GM19438 (cell line): Measurements from ENCODE around the gene ITGAE.
"Not testable (repeated sequence)": the region's sequence is repeated elsewhere in the genome, so short reads cannot be mapped to it uniquely, and the experiment has no call there.

Experiments used
- ATAC-seq: cut with Tn5 transposase; IDR thresholded peaks from one replicate; pipeline ENCODE4 v1.9.1; 2021; ENCODE audit warnings: low read depth; ENCODE audit not compliant: unreplicated experiment

ITGAE gene

DNA sequence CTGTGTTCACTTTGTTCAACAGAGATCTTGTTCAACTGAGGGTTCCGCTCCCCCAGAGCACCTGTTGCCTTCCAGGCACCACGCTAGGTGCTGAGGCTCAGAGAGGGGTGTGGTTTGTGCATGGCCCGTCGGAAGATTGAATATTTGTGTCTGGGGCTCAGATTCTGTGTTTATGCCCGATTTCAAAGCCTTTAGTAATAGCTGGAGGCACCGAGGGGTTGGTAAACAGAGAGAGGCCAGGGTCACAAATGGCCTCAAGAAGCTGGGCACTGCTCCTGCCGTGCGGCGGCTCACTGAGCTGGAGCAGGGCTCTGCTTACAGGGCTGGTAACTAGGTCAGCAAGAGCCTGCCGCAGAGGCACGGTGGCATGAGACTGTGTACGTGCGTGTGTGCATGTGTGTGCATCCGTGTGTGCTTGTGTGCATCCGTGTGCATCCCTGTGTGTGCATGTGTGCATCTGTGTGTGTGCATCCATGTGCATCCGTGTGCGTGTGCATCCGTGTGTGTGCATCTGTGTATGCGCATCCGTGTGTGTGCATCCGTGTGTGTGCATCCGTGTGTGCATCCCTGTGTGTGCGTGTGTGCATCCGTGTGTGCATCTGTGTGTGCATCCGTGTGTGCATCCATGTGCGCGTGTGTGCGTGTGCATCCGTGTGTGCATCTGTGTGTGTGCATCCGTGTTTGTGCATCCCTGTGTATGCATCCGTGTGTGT is 5.4 kb downstream of the ITGAE start:
- ATAC-seq: no peak

GRCh38 chr17:3794557-3795389 is 6.2 kb downstream of the ITGAE start:
- ATAC-seq: no peak

DNA sequence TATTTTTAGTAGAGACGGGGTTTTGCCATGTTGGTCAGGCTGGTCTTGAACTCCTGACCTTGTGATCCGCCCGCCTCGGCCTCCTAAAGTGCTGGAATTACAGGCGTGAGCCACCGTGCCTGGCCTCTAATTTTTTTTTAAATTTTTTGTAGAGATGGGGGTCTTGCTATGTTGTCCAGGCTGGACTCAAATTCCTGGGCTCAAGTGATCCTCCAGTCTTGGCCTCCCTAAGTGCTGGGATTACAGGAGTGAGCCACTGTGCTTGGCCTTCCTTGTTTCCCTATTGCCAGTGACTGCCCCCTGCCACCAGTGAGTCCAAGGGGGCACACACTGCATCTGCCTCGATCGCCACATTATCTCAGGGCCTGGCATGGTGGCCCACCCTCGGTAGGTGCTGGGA is 6.8 kb downstream of the ITGAE start:
- ATAC-seq: not testable (repeated sequence)

GRCh38 chr17:3793258-3793657 is 7.7 kb downstream of the ITGAE start:
- not testable (repeated sequence) for ATAC-seq

- no peak for ATAC-seq
These were observed 8.5 kb downstream of the ITGAE start for GRCh38 chr17:3792481-3792880.

DNA sequence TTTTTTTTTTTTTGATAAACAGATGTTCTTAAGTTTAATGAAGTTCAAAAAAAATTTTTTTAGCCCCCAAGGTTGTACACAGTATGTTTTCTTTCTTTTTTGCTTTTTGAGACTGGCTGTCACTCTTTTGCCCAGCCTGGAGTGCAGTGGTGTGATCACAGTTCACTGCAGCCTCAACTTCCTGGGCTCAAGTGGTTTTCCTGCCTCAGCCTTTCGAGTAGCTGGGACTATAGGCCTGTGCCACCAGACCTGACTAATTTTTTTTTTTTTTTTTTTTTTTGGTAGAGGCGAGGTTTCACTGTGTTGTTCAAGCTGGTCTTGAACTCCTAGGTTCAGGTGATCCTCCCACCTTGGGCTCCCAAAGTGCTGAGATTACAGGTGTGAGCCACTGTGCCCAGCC is 12.8 kb downstream of the ITGAE start:
- no peak for ATAC-seq

DNA sequence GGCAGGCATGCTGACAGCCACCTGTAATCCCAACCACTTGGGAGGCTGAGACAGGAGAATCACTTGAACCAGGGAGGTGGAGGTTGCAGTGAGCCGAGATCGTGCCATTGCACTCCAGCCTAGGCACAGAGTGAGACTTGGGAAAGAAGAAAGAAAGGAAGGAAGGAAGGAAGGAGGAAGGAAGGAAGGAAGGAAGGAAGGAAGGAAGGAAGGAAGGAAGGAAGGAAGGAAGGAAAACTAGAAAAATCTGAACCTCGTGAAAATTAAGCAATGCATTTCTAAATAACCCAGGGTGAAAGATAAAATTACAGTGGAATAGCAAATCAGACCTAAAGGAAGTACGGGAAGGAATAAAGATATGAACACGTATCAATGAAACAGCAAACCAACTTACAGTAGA is 15.7 kb downstream of the ITGAE start:
- not testable (repeated sequence) for ATAC-seq

DNA sequence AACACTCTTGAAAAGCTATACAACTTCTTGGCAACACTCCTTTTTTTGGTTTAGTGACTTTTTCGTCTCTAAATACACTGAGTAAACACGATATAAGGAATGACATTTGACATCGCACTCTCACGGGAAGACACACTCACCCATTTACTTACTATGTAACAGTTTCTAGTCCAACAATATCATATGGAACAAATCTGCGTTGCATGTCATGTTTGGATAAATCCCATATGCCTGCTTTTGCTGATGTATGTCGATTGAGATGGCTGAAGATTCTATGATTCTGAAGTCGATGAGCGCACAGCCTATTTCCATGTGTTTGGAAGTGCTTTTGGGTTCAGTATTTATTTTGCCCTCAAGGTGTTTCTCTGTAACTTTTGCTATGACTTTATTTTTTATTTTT is 18.2 kb downstream of the ITGAE start:
- no peak for ATAC-seq

- no peak for ATAC-seq
These were observed 20.0 kb downstream of the ITGAE start for GRCh38 chr17:3780986-3781385.

DNA sequence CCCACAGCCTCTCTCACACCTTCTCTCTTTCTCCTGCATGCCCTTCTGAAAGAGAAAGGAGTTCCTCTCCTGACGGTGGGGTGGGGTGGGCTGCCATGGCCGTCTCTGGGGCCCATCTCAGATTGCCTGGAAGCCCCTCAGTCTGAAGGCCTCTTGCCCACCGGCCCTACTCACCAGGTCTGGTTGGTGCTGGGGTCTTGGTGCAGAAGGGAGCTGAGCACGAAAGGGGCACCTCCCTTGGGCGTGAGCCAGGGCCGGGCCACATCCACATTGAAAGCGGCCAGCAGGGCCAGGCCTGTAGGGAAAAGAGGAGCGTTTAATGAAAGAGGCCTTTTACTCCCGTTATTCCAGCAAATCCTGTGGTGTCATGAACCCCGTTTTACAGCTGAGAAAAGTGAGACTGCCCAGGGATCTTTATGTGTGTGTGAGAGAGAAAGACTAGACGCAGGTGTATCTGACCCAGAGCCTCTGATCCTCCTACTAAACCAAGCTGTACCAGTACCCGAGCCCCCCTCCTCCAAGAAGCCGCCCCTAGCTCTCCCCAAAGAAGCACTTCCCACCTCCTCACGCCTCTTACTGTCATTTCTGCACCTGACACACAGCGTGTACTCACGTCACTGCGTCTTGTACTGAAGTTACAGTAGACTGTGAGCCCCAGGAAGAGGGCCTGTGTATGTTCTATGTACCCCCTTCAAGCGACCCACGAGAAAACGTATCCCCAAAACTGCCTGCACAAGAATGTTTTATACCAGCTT is 23.4 kb downstream of the ITGAE start:
- ATAC-seq: no peak

GRCh38 chr17:3773966-3774365 is 27.0 kb downstream of the ITGAE start:
- ATAC-seq: no peak

DNA sequence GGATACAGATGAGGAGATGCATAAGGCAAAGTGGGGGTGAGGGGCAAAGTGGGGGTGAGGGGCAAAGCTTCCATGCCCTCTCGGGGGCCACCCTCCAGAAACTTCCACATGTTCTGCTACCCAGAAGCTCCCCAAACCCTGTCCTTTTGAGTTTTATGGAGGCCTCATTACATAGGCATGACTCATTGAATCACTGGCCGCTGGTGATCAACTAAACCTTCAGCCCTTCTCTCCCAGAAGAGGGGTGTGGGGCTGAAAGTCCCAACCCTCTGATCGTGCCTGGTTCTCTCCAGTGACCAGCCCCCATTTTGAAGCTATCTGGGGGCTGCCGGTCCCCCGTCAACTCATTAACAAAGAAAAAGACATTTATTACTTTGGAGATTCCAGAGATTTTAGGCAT is 27.5 kb downstream of the ITGAE start:
- no peak for ATAC-seq

- ATAC-seq: no peak
These were observed 28.2 kb downstream of the ITGAE start for GRCh38 chr17:3772764-3773163.

- ATAC-seq: no peak
These were observed 29.8 kb downstream of the ITGAE start for GRCh38 chr17:3771140-3771539.

GRCh38 chr17:3770466-3770865 is 30.5 kb downstream of the ITGAE start:
- no peak for ATAC-seq

DNA sequence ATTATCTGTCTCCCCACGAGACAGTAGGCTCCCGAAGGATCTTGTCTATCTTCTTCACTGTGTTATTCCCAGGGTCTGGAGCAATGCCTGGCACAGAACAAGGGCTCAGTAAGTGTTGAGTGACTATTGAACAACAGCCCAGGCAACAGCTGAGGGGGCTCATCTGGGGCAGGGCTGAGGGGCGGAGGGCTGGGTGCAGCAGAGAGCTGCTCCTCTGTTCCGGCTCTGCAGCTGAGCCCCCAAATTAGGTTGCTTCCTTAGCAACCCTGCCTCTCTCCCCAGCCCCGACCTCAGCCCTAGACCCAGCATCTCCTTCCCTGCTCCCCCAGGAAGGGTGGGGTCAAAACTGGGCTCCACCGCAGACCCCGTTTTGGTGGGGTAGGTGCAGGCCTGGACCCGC is 32.2 kb downstream of the ITGAE start:
- ATAC-seq: no peak

GRCh38 chr17:3768341-3768740 is 32.6 kb downstream of the ITGAE start:
- no peak for ATAC-seq

DNA sequence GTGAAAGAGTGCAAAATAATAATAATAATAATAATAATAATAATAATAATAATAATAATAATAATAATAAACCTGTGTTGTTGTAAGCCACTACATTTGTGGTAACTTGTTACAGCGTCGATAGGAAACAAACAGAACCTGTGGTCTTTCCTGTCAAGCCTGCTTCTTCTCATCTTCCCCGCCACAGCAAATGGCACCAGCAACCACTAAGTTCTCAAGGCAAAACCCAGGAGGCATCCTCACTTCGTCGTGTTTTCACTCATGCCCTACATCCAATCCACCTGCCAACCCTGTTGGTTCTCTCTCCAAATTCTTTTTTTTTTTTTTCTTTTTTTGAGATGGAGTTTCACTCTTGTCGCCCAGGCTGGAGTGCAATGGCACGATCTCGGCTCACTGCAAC is 34.2 kb downstream of the ITGAE start:
- no peak for ATAC-seq

GRCh38 chr17:3765981-3766380 is 35.0 kb downstream of the ITGAE start:
- no peak for ATAC-seq

GRCh38 chr17:3763777-3764170 is 37.2 kb downstream of the ITGAE start:
- ATAC-seq: no peak
